ENCODE data around the gene RGS12. TPM values are rescaled to one million over a fixed set of nuclear protein-coding genes. Genes with fewer than 3 reads are reported as not detected.

Gene RGS12
- total and polyA plus RNA-seq, 2 experiments from 2014 or later: 8.0 to 19.0 TPM

DNA sequence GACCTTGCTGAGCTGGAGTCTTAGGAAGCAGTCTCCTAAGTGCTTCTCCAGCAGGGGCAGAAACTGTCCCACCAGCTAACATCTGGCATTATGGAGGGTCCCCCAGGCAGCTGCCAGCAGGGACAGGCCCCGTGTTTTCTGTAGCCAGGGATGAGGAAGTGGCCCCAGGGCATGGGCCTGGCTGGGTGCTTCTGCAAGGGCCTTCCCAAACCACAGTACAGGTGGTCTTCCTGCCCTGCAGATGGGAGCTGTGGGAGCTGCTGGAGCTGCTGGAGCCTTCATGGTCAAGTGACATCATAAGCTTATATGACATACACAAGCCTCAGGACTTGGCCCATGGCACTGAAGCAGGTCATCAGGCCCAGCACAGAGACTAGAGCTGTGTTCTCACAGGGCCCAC, 48.8 kb upstream of the RGS12 start:
- no peak for ATAC-seq
- Histone ChIP-seq H3K36me3 (ENCODE audit: insufficient read depth) (peaks cover 7% of the 10 kb centered on the region; the same call in 1 of the 2 replicates), H3K9me2 (ENCODE audit: insufficient read depth) (no peaks in the 10 kb centered on the region), H2AFZ (no peak overlapping the region), H3K4me1 (ENCODE audit: insufficient read depth) (no peaks in the 10 kb centered on the region), H3K27me3 (ENCODE audit: insufficient read depth) (no peaks in the 10 kb centered on the region), H3F3A (replicated peaks; ENCODE audit: low read depth) (no peaks in the 10 kb centered on the region), H4K20me1 (replicated peaks; ENCODE audit: insufficient read depth) (peaks cover 11% of the 10 kb centered on the region), H3K79me2 (replicated peaks; ENCODE audit: insufficient read depth) (no peaks in the 10 kb centered on the region), H3K4me3 (no peak overlapping the region), H3K4me2 (no peak overlapping the region), H3K27ac (ENCODE audit: low read depth) (no peak overlapping the region)
- no peak overlapping the region for H3K27ac Mint-ChIP-seq
- H3K4me1 Mint-ChIP-seq: peaks cover 32% of the 10 kb centered on the region
- H3K9me3 Mint-ChIP-seq: no peaks in the 10 kb centered on the region
- H3K4me3 Mint-ChIP-seq: no peak overlapping the region
- TF ChIP-seq NANOG (IDR thresholded peaks at IDR 0.05; ENCODE audit: borderline replicate concordance) (no peak), CREB1 (CRISPR knock-in tag; IDR thresholded peaks at IDR 0.05; ENCODE audit: low read depth) (no peak), POLR2AphosphoS5 (IDR thresholded peaks at IDR 0.05; ENCODE audit: low read depth) (no peak), JUNB (IDR thresholded peaks at IDR 0.05; ENCODE audit: unreplicated experiment) (no peak), EZH2 (IDR thresholded peaks at IDR 0.05; ENCODE audit: low read depth, unreplicated experiment) (no peak), ZNF114 (CRISPR knock-in tag; IDR thresholded peaks at IDR 0.05) (no peak), EZH2phosphoT487 (IDR thresholded peaks at IDR 0.05; ENCODE audit: unreplicated experiment) (no peak), ZNF331 (CRISPR knock-in tag; IDR thresholded peaks at IDR 0.05; ENCODE audit: low read depth) (no peak), STAT1 (IDR thresholded peaks at IDR 0.05; ENCODE audit: unreplicated experiment) (no peak)
- TF ChIP-seq, protein P1, sequence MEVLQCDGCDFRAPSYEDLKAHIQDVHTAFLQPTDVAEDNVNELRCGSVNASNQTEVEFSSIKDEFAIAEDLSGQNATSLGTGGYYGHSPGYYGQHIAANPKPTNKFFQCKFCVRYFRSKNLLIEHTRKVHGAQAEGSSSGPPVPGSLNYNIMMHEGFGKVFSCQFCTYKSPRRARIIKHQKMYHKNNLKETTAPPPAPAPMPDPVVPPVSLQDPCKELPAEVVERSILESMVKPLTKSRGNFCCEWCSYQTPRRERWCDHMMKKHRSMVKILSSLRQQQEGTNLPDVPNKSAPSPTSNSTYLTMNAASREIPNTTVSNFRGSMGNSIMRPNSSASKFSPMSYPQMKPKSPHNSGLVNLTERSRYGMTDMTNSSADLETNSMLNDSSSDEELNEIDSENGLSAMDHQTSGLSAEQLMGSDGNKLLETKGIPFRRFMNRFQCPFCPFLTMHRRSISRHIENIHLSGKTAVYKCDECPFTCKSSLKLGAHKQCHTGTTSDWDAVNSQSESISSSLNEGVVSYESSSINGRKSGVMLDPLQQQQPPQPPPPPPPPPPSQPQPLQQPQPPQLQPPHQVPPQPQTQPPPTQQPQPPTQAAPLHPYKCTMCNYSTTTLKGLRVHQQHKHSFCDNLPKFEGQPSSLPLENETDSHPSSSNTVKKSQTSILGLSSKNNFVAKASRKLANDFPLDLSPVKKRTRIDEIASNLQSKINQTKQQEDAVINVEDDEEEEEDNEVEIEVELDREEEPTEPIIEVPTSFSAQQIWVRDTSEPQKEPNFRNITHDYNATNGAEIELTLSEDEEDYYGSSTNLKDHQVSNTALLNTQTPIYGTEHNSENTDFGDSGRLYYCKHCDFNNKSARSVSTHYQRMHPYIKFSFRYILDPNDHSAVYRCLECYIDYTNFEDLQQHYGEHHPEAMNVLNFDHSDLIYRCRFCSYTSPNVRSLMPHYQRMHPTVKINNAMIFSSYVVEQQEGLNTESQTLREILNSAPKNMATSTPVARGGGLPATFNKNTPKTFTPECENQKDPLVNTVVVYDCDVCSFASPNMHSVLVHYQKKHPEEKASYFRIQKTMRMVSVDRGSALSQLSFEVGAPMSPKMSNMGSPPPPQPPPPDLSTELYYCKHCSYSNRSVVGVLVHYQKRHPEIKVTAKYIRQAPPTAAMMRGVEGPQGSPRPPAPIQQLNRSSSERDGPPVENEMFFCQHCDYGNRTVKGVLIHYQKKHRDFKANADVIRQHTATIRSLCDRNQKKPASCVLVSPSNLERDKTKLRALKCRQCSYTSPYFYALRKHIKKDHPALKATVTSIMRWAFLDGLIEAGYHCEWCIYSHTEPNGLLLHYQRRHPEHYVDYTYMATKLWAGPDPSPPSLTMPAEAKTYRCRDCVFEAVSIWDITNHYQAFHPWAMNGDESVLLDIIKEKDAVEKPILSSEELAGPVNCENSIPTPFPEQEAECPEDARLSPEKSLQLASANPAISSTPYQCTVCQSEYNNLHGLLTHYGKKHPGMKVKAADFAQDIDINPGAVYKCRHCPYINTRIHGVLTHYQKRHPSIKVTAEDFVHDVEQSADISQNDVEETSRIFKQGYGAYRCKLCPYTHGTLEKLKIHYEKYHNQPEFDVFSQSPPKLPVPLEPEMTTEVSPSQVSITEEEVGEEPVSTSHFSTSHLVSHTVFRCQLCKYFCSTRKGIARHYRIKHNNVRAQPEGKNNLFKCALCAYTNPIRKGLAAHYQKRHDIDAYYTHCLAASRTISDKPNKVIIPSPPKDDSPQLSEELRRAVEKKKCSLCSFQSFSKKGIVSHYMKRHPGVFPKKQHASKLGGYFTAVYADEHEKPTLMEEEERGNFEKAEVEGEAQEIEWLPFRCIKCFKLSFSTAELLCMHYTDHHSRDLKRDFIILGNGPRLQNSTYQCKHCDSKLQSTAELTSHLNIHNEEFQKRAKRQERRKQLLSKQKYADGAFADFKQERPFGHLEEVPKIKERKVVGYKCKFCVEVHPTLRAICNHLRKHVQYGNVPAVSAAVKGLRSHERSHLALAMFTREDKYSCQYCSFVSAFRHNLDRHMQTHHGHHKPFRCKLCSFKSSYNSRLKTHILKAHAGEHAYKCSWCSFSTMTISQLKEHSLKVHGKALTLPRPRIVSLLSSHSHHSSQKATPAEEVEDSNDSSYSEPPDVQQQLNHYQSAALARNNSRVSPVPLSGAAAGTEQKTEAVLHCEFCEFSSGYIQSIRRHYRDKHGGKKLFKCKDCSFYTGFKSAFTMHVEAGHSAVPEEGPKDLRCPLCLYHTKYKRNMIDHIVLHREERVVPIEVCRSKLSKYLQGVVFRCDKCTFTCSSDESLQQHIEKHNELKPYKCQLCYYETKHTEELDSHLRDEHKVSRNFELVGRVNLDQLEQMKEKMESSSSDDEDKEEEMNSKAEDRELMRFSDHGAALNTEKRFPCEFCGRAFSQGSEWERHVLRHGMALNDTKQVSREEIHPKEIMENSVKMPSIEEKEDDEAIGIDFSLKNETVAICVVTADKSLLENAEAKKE (CRISPR knock-in tag; IDR thresholded peaks at IDR 0.05): no peak
- TF ChIP-seq, protein P2, sequence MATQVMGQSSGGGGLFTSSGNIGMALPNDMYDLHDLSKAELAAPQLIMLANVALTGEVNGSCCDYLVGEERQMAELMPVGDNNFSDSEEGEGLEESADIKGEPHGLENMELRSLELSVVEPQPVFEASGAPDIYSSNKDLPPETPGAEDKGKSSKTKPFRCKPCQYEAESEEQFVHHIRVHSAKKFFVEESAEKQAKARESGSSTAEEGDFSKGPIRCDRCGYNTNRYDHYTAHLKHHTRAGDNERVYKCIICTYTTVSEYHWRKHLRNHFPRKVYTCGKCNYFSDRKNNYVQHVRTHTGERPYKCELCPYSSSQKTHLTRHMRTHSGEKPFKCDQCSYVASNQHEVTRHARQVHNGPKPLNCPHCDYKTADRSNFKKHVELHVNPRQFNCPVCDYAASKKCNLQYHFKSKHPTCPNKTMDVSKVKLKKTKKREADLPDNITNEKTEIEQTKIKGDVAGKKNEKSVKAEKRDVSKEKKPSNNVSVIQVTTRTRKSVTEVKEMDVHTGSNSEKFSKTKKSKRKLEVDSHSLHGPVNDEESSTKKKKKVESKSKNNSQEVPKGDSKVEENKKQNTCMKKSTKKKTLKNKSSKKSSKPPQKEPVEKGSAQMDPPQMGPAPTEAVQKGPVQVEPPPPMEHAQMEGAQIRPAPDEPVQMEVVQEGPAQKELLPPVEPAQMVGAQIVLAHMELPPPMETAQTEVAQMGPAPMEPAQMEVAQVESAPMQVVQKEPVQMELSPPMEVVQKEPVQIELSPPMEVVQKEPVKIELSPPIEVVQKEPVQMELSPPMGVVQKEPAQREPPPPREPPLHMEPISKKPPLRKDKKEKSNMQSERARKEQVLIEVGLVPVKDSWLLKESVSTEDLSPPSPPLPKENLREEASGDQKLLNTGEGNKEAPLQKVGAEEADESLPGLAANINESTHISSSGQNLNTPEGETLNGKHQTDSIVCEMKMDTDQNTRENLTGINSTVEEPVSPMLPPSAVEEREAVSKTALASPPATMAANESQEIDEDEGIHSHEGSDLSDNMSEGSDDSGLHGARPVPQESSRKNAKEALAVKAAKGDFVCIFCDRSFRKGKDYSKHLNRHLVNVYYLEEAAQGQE (IDR thresholded peaks at IDR 0.05; ENCODE audit: unreplicated experiment): no peak
- TF ChIP-seq, protein P3, sequence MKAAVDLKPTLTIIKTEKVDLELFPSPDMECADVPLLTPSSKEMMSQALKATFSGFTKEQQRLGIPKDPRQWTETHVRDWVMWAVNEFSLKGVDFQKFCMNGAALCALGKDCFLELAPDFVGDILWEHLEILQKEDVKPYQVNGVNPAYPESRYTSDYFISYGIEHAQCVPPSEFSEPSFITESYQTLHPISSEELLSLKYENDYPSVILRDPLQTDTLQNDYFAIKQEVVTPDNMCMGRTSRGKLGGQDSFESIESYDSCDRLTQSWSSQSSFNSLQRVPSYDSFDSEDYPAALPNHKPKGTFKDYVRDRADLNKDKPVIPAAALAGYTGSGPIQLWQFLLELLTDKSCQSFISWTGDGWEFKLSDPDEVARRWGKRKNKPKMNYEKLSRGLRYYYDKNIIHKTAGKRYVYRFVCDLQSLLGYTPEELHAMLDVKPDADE (IDR thresholded peaks at IDR 0.05): no peak
- TF ChIP-seq, protein P4, sequence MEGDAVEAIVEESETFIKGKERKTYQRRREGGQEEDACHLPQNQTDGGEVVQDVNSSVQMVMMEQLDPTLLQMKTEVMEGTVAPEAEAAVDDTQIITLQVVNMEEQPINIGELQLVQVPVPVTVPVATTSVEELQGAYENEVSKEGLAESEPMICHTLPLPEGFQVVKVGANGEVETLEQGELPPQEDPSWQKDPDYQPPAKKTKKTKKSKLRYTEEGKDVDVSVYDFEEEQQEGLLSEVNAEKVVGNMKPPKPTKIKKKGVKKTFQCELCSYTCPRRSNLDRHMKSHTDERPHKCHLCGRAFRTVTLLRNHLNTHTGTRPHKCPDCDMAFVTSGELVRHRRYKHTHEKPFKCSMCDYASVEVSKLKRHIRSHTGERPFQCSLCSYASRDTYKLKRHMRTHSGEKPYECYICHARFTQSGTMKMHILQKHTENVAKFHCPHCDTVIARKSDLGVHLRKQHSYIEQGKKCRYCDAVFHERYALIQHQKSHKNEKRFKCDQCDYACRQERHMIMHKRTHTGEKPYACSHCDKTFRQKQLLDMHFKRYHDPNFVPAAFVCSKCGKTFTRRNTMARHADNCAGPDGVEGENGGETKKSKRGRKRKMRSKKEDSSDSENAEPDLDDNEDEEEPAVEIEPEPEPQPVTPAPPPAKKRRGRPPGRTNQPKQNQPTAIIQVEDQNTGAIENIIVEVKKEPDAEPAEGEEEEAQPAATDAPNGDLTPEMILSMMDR (conservative IDR thresholded peaks at IDR 0.05; ENCODE audit: low read depth in 2 of 2): no peak
- H3K27me3 Mint-ChIP-seq (ENCODE audit: insufficient read depth, low read depth, poor library complexity): peaks cover 14% of the 10 kb centered on the region
- no peak for DNase-seq (ENCODE audit: low spot score)
- peaks cover 19% of the 10 kb centered on the region for H3K36me3 Mint-ChIP-seq (ENCODE audit: low read depth)

Measured in GM23338 (cell line).